ENCODE results near the gene MAP7. TPM values are rescaled to one million over a fixed set of nuclear protein-coding genes. Genes with fewer than 3 reads are reported as not detected.

The MAP7 gene
- total and polyA plus RNA-seq, 9 of the 15 experiments (the other 6 are each of a cell fraction or from before 2014, with no cell fraction given): 0.76 to 7.7 (median 3.9) TPM

GRCh38 chr6:136539967-136540652, 10.1 kb downstream of the MAP7 start:
- in situ Hi-C loops (cut with MboI): loop anchor here (25.0 kb wide), 1 partner anchor 203 kb away; no protein-coding TSS in a partner anchor
- H3K9ac ChIP-seq (ENCODE audit: insufficient read depth in 1 of 2, low read depth in 2 of 2, low read length in 2 of 2): no peak overlapping the region
- H3K27ac ChIP-seq (ENCODE audit: extremely low read depth, low read depth, low read length): no peak overlapping the region
- ATAC-seq (no peak), FAIRE-seq (no peak), DNase-seq (ENCODE audit: extremely low read depth in 1 of 4, low spot score in 3 of 4) (no peak)
- intact Hi-C loops (cut with micrococcal nuclease): no loop called here
- H4K20me1 ChIP-seq (replicated peaks; ENCODE audit: control insufficient read depth, insufficient read depth, low read length): no peaks in the 10 kb centered on the region
- no peak overlapping the region for H3K4me3 ChIP-seq
- no peaks in the 10 kb centered on the region for H3K9me3 ChIP-seq (replicated peaks; ENCODE audit: control insufficient read depth, insufficient read depth, low read depth, low read length)
- no peaks in the 10 kb centered on the region for H3K79me2 ChIP-seq (ENCODE audit: control insufficient read depth, insufficient read depth, low read length)
- TF ChIP-seq NR2C2 (CRISPR knock-in tag; IDR thresholded peaks at IDR 0.05) (no peak), NR2C2 (tag; IDR thresholded peaks at IDR 0.05) (peak; percentile 78), JUNB (CRISPR knock-in tag; conservative IDR thresholded peaks at IDR 0.05) (no peak), MEF2D (tag; conservative IDR thresholded peaks at IDR 0.05; ENCODE audit: low read depth) (peak; percentile 59), ZNF436 (CRISPR knock-in tag; IDR thresholded peaks at IDR 0.05) (no peak), NR2C1 (IDR thresholded peaks at IDR 0.05) (no peak), NR2C1 (tag; IDR thresholded peaks at IDR 0.05) (peak; percentile 55)
- no peaks in the 10 kb centered on the region for H3K9me1 ChIP-seq (ENCODE audit: control insufficient read depth, insufficient read depth, low read length)
- peaks cover 0 to 5% of the 10 kb centered on the region in 2 experiments; a peak in 2 of 5 replicates for H3K27me3 ChIP-seq (ENCODE audit: control insufficient read depth in 2 of 2, insufficient read depth in 2 of 2, low read length in 2 of 2)
- 8% methylated on average over 6 of the region's 6 CpGs for WGBS (ENCODE audit: insufficient coverage, low coverage, missing lambda C conversion rate)
- H3K4me2 ChIP-seq (ENCODE audit: insufficient read depth, low read length): no peak overlapping the region
- no TSS peak for BruUV-seq (replicated peaks)
- no peaks in the 10 kb centered on the region for H3K4me1 ChIP-seq (replicated peaks in 1 of 2; ENCODE audit: control insufficient read depth in 2 of 2, insufficient read depth in 2 of 2, low read length in 2 of 2)
- CTCF ChIA-PET (ENCODE audit: low intra/inter-chr PET ratio): no interaction called here
- no peaks in the 10 kb centered on the region for H3K36me3 ChIP-seq (ENCODE audit: control insufficient read depth, insufficient read depth, low read length)
- no peak overlapping the region for H2AFZ ChIP-seq (ENCODE audit: low read depth, low read length)
- POLR2A ChIA-PET: interaction anchor here (1.0 to 1.8 kb wide), 2 partner anchors 9 to 14 kb away, joined by 3 to 5 read pairs; no protein-coding TSS in a partner anchor
